Breast epithelium (tissue), 3 donors: ENCODE results near the gene ALK.

ENCODE experiments used
- CTCF ChIP-seq, 3 donors: fragments of 450-650 bp; IDR thresholded peaks; one replicate each; pipeline ENCODE4 v1.5.1; 2016 to 2017; ENCODE audit warnings: antibody characterized with exemption in 3 of 3, mild to moderate bottlenecking in 3 of 3, moderate library complexity in 3 of 3
- POLR2A ChIP-seq: fragments of 450-650 bp; IDR thresholded peaks from one replicate; pipeline ENCODE4 v1.6.1; 2016; ENCODE audit warnings: antibody characterized with exemption, mild to moderate bottlenecking, moderate library complexity
- POLR2AphosphoS5 ChIP-seq, 3 donors: sonication (generic); formaldehyde crosslinking; IDR thresholded peaks; one replicate each; pipeline ENCODE4 v1.6.1; 2017; ENCODE audit warnings: antibody characterized with exemption in 3 of 3

- TF ChIP-seq CTCF (IDR thresholded peaks at IDR 0.05) (no peak), POLR2A (no peak), POLR2AphosphoS5 (IDR thresholded peaks at IDR 0.05) (no peak)
Measured at GRCh38 chr2:29450596-29451222, 470.7 kb downstream of the ALK start.
